NCI-H510A (cell line): ENCODE data around the gene PDX1.

Source experiments
- DNase-seq: peaks from one replicate; lab custom pipeline; 2025; lab: John Stamatoyannopoulos, UW

PDX1 gene

GRCh38 chr13:27970382-27971235 is 50.8 kb downstream of the PDX1 start:
- DNase-seq: no peak

GRCh38 chr13:27971236-27971645 is 51.4 kb downstream of the PDX1 start:
- no peak for DNase-seq

GRCh38 chr13:27971776-27972477 is 52.1 kb downstream of the PDX1 start:
- DNase-seq: no peak

GRCh38 chr13:27972478-27972820 is 52.6 kb downstream of the PDX1 start:
- DNase-seq: no peak

- no peak for DNase-seq
Observed at GRCh38 chr13:27973291-27973690, 53.5 kb downstream of the PDX1 start.

- DNase-seq: no peak
Observed at GRCh38 chr13:27973961-27974662, 54.3 kb downstream of the PDX1 start.
